ENCODE data around the gene STT3B.

Gene STT3B

GRCh38 chr3:31613177-31613576, 80.5 kb downstream of the STT3B start:
- DNase-seq = no peak

- DNase-seq = no peak
Measured at GRCh38 chr3:31613654-31614053, 80.9 kb downstream of the STT3B start.

DNA sequence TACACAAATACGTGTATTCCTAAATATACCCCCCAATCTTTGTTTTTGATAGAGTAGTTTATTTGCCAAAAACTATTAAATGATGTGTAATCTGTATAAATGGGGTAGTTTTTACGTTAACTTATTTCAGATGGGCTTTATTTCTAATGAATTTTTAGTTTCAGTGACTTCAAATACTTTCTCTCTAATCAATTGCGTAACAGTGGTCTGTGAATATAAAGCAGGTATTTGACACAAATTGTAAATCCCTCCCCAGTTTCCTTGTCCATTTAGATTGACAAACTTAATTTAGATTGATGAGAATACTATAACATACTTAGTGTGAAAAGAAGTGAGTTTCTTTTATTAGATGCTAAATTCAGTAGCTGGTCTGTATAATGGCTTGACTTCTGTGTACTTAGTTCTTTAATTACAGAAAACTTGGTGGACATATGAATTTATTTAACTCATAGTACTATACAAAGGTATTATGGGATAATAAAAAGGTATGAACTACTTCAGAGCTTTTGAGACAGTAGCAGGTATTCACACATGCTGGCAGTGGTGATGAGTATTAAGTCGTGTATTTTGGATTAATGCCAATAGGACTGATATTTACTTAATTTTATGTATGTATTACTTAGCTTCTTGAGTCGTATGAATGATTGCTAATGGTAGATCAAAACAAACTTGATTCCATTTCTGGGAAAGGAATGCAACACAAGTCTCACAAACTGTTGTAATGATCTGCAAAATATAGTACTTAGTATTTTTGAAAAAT, 81.6 kb downstream of the STT3B start:
- no peak for DNase-seq

GRCh38 chr3:31615071-31615875, 82.5 kb downstream of the STT3B start:
- no peak for DNase-seq

DNA sequence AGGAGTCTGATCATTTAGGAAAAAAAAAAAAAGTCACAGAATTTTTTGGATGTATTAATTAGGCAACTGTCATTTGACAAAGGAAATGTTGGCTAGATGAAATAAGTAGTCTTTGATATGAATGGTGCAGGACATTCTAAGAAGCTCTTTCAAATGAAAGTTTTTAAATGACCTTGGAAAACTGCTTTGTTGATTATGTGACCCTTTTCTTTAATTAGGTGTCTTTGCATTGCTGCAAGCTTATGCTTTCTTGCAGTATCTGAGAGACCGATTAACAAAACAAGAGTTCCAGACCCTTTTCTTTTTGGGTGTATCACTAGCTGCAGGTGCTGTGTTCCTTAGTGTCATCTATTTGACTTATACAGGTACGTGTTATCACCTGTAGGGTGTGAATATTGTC, 84.0 kb downstream of the STT3B start:
- no peak for DNase-seq

DNA sequence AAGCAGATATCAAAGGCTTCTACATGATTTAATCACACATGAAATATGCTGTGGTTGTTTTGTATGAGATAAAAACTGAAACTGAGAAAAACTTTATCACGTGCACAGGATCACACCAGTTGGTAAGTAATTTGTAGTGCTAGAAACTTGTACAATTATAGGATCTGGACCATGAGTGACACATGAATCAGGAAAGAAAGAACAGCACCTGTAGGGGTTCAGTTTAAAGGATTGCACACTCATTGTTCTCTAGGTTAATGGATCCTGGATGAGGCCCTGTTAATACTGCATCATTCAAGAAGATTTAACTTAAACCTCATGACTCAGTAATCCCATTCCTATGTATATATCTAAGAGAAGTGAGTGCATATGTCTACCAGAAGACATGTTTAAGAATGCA, 87.9 kb downstream of the STT3B start:
- DNase-seq = no peak

GRCh38 chr3:31621314-31621713, 88.6 kb downstream of the STT3B start:
- no peak for DNase-seq

- no peak for DNase-seq
Measured at GRCh38 chr3:31622636-31623288, 90.0 kb downstream of the STT3B start.

- DNase-seq = no peak
Measured at GRCh38 chr3:31624083-31624709, 91.5 kb downstream of the STT3B start.

DNA sequence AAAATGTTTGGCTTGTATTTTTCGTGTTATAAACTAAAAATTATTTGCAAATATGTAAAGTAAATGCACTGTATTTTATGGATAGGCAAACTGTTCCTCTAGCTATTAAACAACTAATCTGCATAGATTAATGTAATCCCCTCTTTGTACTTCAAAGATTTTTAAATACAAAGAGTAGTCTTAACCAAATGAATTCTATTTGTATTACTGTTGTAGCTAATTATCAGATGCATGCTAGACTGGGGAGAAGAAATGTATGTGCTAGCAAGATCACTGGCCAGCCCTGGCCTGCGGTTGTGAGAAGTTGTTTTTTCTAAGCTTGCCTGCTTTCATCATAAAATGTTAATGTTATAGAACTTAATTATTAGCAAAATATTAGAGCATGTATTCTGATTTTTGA, 92.6 kb downstream of the STT3B start:
- no peak for DNase-seq

DNA sequence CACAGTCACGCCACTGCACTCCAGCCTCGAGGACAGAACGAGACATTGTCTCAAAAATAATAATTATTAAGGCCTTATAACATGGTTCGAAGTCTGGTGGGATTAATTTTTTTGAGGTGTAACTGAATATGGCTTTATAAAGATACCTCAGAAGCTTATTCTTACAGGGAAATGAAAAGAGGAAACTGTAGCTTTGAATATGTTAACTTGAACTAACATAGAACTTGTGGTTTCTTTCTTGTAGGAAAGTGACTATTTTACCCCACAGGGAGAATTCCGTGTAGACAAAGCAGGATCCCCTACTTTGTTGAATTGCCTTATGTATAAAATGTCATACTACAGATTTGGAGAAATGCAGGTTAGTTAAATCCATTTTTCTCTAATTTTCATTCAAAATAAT, 96.3 kb downstream of the STT3B start:
- DNase-seq = no peak

GRCh38 chr3:31634476-31634875, 101.8 kb downstream of the STT3B start:
- DNase-seq = no peak

DNA sequence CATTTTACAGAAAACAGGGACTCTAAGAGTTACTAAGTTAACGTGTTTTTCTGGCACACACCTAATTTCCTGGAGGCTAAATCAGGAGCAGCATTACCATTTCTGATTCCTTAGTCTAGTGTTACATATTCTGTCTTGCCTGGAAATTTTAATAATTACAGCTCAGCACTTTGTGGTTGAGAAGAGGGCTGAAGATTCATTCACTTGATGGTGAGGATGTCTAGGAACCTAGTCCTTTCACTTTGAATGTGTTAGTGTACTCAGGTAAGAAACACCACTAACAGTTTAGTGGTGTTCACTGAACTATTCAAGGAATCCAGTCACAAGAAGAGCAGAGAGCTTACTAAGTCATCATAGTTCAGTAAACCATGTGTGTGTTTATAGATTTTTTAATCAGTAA, 102.8 kb downstream of the STT3B start:
- DNase-seq = no peak

- DNase-seq = no peak
Measured at GRCh38 chr3:31636049-31636448, 103.3 kb downstream of the STT3B start.

DNA sequence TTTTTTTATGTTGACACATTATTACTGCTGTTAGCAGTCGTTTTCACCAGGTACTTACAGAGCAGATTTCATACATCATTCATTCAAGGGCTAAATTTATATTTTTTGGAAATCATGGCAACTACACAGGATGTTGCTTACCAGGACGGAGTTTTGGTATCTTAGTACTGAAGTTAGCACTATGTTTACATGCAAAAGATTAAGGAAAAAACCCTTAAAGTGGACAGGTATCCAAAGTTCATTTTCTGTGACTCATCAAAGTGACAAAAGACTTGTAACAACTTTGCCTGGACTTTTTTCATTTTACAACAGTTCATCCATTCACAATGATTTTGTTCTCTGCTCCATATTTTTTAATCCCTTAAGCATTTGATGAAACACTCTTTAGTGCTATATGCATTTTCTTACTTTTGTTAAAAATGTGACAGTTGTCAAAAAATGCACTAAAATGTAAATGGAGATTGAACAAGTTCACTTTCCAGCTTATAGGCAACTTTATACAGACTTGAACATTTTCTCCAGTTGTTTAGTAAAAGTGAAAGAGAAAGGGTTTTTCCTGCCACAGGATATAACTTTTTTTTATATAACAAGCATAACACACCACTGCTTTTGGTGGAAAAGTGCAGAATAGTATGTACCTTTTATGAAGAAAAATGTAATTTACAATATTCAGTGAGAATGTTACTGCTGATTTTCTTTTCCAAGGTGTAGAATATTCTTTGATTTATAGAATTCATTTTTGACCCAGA, 104.1 kb downstream of the STT3B start:
- no peak for DNase-seq

GRCh38 chr3:31639828-31640227, 107.1 kb downstream of the STT3B start:
- no peak for DNase-seq

DNA sequence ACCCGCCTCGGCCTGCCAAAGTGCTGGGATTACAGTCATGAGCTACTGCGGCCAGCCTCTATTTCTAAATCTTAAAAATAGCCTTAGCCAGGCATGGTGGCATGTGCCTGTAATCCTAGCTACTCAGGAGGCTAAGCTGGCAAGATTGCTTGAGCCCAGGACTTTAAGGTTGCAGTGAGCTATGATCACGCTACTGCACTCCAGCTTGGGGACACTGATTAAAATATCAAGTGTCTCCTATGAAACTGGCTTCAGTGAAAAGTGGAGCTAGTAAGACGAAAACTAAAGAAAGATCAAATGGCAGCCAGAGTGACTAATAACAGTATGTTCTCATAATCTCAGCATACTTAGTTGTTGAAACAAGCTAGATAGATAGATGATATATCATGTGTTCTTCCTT, 112.5 kb downstream of the STT3B start:
- DNase-seq = no peak

DNA sequence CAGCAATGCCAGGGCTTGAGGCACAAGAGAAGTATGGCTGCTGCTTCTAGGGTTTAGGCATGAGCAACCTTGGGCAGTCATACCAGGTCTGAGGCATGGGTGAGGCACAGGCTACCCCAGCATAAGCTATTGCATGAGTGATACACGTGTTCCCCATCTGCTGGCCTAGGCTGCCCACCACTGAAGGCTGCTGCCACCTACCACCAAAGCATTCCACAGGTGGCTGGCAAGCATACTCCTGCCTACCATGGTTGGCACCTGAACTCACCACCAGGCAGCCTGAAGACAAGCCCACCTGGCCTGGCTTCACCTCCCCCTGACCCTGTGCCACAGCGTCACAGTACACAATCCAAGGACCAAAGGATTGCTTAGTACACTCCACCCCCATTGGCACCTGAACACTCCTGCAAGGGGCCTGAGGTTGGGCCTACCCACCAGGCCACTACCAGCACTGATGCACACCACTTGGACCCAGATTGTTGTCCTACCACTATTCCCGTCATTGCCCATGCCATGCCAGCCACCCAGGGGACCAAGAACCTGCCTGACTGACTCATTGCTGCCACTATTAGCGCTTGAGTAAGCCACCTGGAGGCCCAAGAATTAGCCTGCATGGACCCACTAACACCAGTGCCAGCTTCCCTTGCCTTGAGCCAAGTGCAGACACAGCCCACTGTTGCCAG, 115.7 kb downstream of the STT3B start:
- DNase-seq = no peak

DNA sequence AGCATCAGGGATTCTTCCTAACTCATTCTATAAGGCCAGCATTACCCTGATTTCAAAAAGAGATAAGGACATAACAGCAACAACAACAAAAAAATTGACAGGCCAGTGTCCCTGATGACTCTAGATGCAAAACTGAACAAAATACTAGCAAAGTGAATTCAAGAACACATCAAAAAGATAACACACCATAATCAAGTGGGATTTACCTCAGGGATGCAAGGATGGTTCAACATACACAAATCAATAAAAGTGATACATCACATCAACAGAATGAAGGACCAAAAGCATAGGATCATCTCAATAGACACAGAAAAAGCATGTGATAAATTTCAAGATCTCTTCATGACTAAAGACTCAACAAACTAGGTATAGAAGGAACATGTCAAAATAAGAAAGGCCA, 119.6 kb downstream of the STT3B start:
- no peak for DNase-seq

DNA sequence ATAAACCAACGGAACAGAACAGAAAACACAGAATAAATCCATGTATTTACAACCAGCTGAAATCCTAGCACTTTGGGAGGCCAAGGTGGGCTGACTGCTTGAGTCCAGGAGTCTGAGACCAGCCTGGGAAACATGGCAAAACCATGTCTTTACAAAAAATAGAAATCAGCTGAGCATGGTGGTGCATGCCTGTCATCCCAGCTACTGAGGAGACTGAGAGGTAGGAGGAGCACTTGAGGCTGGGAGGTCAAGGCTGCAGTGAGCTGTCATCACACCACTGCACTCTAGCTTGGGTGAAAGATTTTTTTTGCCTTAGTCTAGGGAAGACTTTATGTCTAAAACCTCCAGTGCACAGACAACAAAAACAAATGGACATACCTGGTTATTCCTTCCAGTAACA, 120.7 kb downstream of the STT3B start:
- no peak for DNase-seq

DNA sequence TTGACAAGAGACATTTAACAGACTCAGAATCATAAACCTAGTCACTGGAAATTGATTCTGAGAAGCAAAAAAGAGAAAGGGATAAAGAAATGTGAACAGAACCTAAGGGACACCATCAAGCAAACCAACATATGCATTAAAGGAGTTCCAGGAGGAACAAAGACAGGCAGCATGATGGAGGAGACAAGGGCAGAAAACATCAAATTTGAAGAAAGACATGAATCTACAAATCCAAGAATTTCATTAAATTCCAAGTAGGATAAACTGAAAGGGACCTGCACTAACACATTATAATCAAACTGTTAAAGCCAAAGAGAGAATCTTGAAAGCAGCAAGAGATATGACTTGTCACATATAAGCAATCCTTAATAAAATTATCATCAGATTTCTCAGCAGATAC, 122.3 kb downstream of the STT3B start:
- DNase-seq = no peak

DNA sequence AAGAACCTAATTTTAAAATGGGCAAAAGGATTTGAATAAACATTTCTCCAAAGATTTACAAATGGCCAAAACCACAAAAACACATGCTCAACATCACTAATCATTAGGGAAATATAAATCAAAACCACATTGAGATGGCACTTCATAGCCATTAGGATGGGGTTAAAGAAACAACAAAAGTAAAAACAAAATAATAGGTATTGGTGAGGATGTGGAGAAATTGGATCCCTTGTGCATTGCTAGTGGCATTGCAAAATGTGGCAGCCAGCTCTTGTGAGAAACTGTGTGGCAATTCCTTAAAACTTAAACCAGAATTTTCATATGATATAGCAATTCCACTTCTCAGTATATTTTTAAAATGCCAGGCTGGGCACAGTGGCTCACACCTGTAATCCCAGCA, 126.5 kb downstream of the STT3B start:
- DNase-seq = no peak

All from NCI-H2081 treated with DMSO at 0.1 percent for 48 hours (cell line).